GM21786 (cell line): ENCODE results near the gene ADGRD1.

ENCODE experiments used
- ATAC-seq: cut with Tn5 transposase; IDR thresholded peaks from one replicate; pipeline ENCODE4 v1.9.1; 2021; ENCODE audit not compliant: unreplicated experiment

ADGRD1 gene

DNA sequence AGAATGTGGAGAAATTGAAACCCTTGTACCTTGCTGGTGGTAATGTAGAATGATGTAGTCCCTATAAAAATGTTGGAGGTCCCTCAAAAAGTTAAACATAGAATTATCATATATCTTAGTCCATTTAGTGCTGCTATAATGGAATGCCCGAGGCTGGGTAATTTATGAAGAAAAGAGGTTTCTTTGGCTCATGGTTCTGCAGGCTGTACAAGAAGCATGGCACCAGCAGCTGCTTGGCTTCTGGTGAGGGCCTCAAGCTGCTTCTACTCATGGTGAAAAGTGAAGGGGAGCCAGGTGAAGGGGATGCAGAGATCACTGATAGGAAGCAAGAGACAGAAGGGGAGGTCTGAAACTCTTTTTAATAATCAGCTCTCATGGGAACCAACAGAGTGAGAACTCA lies 233.9 kb downstream of the ADGRD1 start:
- ATAC-seq = no peak

- ATAC-seq = no peak
Observed at GRCh38 chr12:131188131-131189050, 234.7 kb downstream of the ADGRD1 start.

DNA sequence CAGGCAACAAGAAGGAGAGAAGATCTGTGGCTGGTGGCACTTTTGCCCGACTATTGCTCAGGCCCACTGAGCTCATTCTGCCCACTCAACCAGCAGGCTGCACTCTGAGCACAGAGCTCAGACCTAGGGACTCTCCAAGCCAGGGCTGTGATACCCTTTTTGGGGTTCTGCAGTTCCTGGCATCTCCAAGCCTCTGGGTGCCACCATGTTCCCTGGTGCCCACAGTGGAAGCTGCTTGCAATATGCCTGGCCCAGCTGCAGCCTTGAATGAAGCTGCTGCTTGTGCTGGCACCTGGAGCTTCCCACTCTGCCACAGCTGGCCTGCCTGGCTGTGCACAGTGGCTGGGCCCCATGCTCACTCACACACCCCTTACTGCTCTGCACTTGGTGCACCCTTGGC lies 236.1 kb downstream of the ADGRD1 start:
- ATAC-seq = no peak

GRCh38 chr12:131190965-131191364 lies 237.3 kb downstream of the ADGRD1 start:
- ATAC-seq = no peak
